Parathyroid adenoma (tissue), 2 donors: ENCODE measurements around the gene CACNB2.

ENCODE experiments used
- H2AFZ ChIP-seq: fragments of 300-600 bp; sonication (generic); one replicate; pipeline ENCODE4 v1.7.0; 2017; ENCODE audit warnings: antibody characterized with exemption, mild to moderate bottlenecking
- H3K27ac ChIP-seq: fragments of 300-600 bp; sonication (generic); one replicate; pipeline ENCODE4 v1.7.0; 2017
- H3K27me3 ChIP-seq: fragments of 300-600 bp; sonication (generic); one replicate; pipeline ENCODE4 v1.7.0; 2017; ENCODE audit warnings: low read length; ENCODE audit not compliant: control insufficient read depth, insufficient read depth
- H3K36me3 ChIP-seq: fragments of 300-600 bp; sonication (generic); one replicate; pipeline ENCODE4 v1.7.0; 2017; ENCODE audit warnings: low read length; ENCODE audit not compliant: control insufficient read depth, insufficient read depth
- H3K4me1 ChIP-seq: fragments of 300-600 bp; sonication (generic); one replicate; pipeline ENCODE4 v1.7.0; 2017; ENCODE audit warnings: control low read depth
- H3K4me2 ChIP-seq: fragments of 300-600 bp; sonication (generic); one replicate; pipeline ENCODE4 v1.7.0; 2017; ENCODE audit warnings: low read length
- H3K4me3 ChIP-seq: fragments of 300-600 bp; sonication (generic); one replicate; pipeline ENCODE4 v1.7.0; 2017; ENCODE audit warnings: low read depth, low read length
- H3K79me2 ChIP-seq: fragments of 300-600 bp; sonication (generic); one replicate; pipeline ENCODE4 v1.7.0; 2017; ENCODE audit warnings: control low read depth
- H3K9ac ChIP-seq: fragments of 300-600 bp; sonication (generic); one replicate; pipeline ENCODE4 v1.7.0; 2017; ENCODE audit warnings: mild to moderate bottlenecking
- H3K9me3 ChIP-seq: fragments of 300-600 bp; sonication (generic); one replicate; pipeline ENCODE4 v1.7.0; 2017; ENCODE audit warnings: low read length; ENCODE audit not compliant: control insufficient read depth
- CTCF ChIP-seq: fragments of 300-600 bp; sonication (generic); IDR thresholded peaks from one replicate; pipeline ENCODE4 v1.7.0; 2017; ENCODE audit warnings: antibody characterized with exemption, mild to moderate bottlenecking
- donor health status: primary hyperparathyroidism.

Gene CACNB2

GRCh38 chr10:18303851-18304801 lies 163.9 kb downstream of the CACNB2 start:
- H2AFZ ChIP-seq: no peak overlapping the region
- H3K4me1 ChIP-seq: no peaks in the 10 kb centered on the region
- H3K27ac ChIP-seq: no peak overlapping the region
- TF ChIP-seq CTCF: no peak
- H3K79me2 ChIP-seq: no peaks in the 10 kb centered on the region
- no peak overlapping the region for H3K4me3 ChIP-seq
- H3K9me3 ChIP-seq: no peaks in the 10 kb centered on the region
- no peaks in the 10 kb centered on the region for H3K36me3 ChIP-seq
- H3K9ac ChIP-seq: no peak overlapping the region
- no peak overlapping the region for H3K4me2 ChIP-seq
- no peaks in the 10 kb centered on the region for H3K27me3 ChIP-seq

GRCh38 chr10:18306031-18306430 lies 165.8 kb downstream of the CACNB2 start:
- H3K9me3 ChIP-seq: no peaks in the 10 kb centered on the region
- H3K27ac ChIP-seq: no peak overlapping the region
- no peak overlapping the region for H3K9ac ChIP-seq
- H3K4me1 ChIP-seq: no peaks in the 10 kb centered on the region
- no peaks in the 10 kb centered on the region for H3K36me3 ChIP-seq
- H3K79me2 ChIP-seq: no peaks in the 10 kb centered on the region
- H2AFZ ChIP-seq: no peak overlapping the region
- H3K4me3 ChIP-seq: no peak overlapping the region
- no peak for TF ChIP-seq CTCF
- H3K27me3 ChIP-seq: no peaks in the 10 kb centered on the region
- H3K4me2 ChIP-seq: no peak overlapping the region

- no peak overlapping the region for H3K4me3 ChIP-seq
- no peak overlapping the region for H3K27ac ChIP-seq
- no peaks in the 10 kb centered on the region for H3K79me2 ChIP-seq
- no peak overlapping the region for H3K9ac ChIP-seq
- H3K4me2 ChIP-seq: no peak overlapping the region
- H3K27me3 ChIP-seq: no peaks in the 10 kb centered on the region
- H3K4me1 ChIP-seq: no peaks in the 10 kb centered on the region
- H3K36me3 ChIP-seq: no peaks in the 10 kb centered on the region
- TF ChIP-seq CTCF: no peak
- H3K9me3 ChIP-seq: no peaks in the 10 kb centered on the region
- H2AFZ ChIP-seq: no peak overlapping the region
Observed at GRCh38 chr10:18308600-18308999, 168.4 kb downstream of the CACNB2 start.

- no peaks in the 10 kb centered on the region for H3K4me1 ChIP-seq
- TF ChIP-seq CTCF: no peak
- no peaks in the 10 kb centered on the region for H3K9me3 ChIP-seq
- no peak overlapping the region for H2AFZ ChIP-seq
- H3K9ac ChIP-seq: no peak overlapping the region
- H3K4me3 ChIP-seq: no peak overlapping the region
- no peak overlapping the region for H3K27ac ChIP-seq
- H3K36me3 ChIP-seq: no peaks in the 10 kb centered on the region
- no peaks in the 10 kb centered on the region for H3K79me2 ChIP-seq
- no peaks in the 10 kb centered on the region for H3K27me3 ChIP-seq
- no peak overlapping the region for H3K4me2 ChIP-seq
Observed at GRCh38 chr10:18310761-18311160, 170.5 kb downstream of the CACNB2 start.
